GM12878 (cell line): ENCODE data around the gene C14orf119.

Experiments used
- EGR1 ChIP-seq, 2 experiments: IDR thresholded peaks; 1 replicate in 1 of 2; 2 replicates in 1 of 2; pipeline ENCODE4 v1.6.1; 2011 to 2012; ENCODE audit warnings: low read depth in 2 of 2, low read length in 2 of 2, borderline replicate concordance in 1 of 2, mild to moderate bottlenecking in 1 of 2, moderate library complexity in 1 of 2
- EZH2 ChIP-seq: IDR thresholded peaks from 2 replicates; pipeline ENCODE4 v1.6.1; 2012; ENCODE audit warnings: low read depth, mild to moderate bottlenecking, control low read depth, inconsistent platforms, low read length, borderline replicate concordance; ENCODE audit not compliant: control insufficient read depth
- HDAC2 ChIP-seq: fragments of 200-600 bp; sonication (generic); IDR thresholded peaks from 2 replicates; pipeline ENCODE4 v1.6.1; 2017
- MXI1 ChIP-seq: fragments of 150-350 bp; IDR thresholded peaks from 2 replicates; pipeline ENCODE4 v1.6.1; 2011; ENCODE audit warnings: low read depth, mild to moderate bottlenecking, inconsistent platforms, low read length, improper control_type of control experiment
- NFIC ChIP-seq: IDR thresholded peaks from 2 replicates; pipeline ENCODE4 v1.6.1; 2012; ENCODE audit warnings: low read depth, mild to moderate bottlenecking, inconsistent platforms, low read length, moderate library complexity
- RAD21 ChIP-seq: IDR thresholded peaks from 2 replicates; pipeline ENCODE4 v1.6.1; 2011; ENCODE audit warnings: mild to moderate bottlenecking, low read depth, low read length, moderate library complexity; ENCODE audit not compliant: insufficient read depth
- TAF1 ChIP-seq: IDR thresholded peaks from 2 replicates; pipeline ENCODE4 v1.6.1; 2011; ENCODE audit warnings: mild to moderate bottlenecking, low read depth, low read length, borderline replicate concordance
- TF ChIP-seq, protein P1 (sequence below): IDR thresholded peaks from 2 replicates; pipeline ENCODE4 v1.6.1; 2011; ENCODE audit warnings: low read depth, mild to moderate bottlenecking, low read length, moderate library complexity, borderline replicate concordance; ENCODE audit errors: extremely low read depth
- TF ChIP-seq, protein P2 (sequence below): IDR thresholded peaks from 2 replicates; pipeline ENCODE4 v1.6.1; 2011; ENCODE audit warnings: borderline replicate concordance, low read depth, mild to moderate bottlenecking, moderate library complexity, low read length; ENCODE audit not compliant: insufficient read depth, poor library complexity, severe bottlenecking
- TF ChIP-seq, protein P3 (sequence below), 3 experiments: IDR thresholded peaks in 2 of 3; conservative IDR thresholded peaks in 1 of 3; 2 replicates each; pipeline ENCODE4 v1.5.1; 2011; ENCODE audit warnings: low read depth in 3 of 3, low read length in 3 of 3, mild to moderate bottlenecking in 3 of 3, control low read depth in 2 of 3, moderate library complexity in 2 of 3, inconsistent platforms in 1 of 3, mixed read lengths in 1 of 3; ENCODE audit not compliant: control insufficient read depth in 2 of 3, insufficient read depth in 1 of 3; ENCODE audit errors: extremely low read depth in 1 of 3
- TF ChIP-seq, protein P4 (sequence below): fragments of 450-650 bp; IDR thresholded peaks from 2 replicates; pipeline ENCODE4 v1.6.1; 2016; ENCODE audit warnings: mild to moderate bottlenecking

DNA sequence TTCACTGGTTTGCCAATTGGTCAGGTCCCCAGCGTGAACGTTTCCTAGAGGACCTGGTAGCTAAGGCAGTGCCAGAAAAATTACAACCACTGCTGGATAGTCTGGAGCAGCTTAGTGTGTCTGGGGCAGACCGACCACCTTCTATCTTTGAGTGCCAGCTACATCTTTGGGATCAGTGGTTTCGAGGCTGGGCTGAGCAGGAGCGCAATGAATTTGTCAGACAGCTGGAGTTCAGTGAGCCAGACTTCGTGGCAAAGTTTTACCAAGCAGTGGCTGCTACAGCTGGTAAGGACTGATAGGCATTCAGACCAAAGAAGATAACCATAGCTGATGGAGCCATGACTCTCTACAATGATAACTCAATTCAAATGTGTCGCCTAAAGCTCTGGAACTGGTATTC is 2.5 kb downstream of the C14orf119 start:
- TF ChIP-seq, protein P1, sequence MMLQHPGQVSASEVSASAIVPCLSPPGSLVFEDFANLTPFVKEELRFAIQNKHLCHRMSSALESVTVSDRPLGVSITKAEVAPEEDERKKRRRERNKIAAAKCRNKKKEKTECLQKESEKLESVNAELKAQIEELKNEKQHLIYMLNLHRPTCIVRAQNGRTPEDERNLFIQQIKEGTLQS = no peak
- TF ChIP-seq, protein P2, sequence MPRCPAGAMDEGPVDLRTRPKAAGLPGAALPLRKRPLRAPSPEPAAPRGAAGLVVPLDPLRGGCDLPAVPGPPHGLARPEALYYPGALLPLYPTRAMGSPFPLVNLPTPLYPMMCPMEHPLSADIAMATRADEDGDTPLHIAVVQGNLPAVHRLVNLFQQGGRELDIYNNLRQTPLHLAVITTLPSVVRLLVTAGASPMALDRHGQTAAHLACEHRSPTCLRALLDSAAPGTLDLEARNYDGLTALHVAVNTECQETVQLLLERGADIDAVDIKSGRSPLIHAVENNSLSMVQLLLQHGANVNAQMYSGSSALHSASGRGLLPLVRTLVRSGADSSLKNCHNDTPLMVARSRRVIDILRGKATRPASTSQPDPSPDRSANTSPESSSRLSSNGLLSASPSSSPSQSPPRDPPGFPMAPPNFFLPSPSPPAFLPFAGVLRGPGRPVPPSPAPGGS = no peak
- TF ChIP-seq, protein P3, sequence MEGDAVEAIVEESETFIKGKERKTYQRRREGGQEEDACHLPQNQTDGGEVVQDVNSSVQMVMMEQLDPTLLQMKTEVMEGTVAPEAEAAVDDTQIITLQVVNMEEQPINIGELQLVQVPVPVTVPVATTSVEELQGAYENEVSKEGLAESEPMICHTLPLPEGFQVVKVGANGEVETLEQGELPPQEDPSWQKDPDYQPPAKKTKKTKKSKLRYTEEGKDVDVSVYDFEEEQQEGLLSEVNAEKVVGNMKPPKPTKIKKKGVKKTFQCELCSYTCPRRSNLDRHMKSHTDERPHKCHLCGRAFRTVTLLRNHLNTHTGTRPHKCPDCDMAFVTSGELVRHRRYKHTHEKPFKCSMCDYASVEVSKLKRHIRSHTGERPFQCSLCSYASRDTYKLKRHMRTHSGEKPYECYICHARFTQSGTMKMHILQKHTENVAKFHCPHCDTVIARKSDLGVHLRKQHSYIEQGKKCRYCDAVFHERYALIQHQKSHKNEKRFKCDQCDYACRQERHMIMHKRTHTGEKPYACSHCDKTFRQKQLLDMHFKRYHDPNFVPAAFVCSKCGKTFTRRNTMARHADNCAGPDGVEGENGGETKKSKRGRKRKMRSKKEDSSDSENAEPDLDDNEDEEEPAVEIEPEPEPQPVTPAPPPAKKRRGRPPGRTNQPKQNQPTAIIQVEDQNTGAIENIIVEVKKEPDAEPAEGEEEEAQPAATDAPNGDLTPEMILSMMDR (IDR thresholded peaks at IDR 0.05 in 2 of 3, conservative IDR thresholded peaks at IDR 0.05 in 1 of 3; ENCODE audit: control insufficient read depth in 2 of 3, extremely low read depth in 1 of 3, insufficient read depth in 1 of 3, low read depth in 3 of 3, low read length in 3 of 3) = no peak
- TF ChIP-seq EZH2 (no peak), MXI1 (no peak), EGR1 (IDR thresholded peaks at IDR 0.05; ENCODE audit: borderline replicate concordance in 1 of 2, low read depth in 2 of 2, low read length in 2 of 2) (no peak), RAD21 (no peak), NFIC (no peak), HDAC2 (no peak), TAF1 (no peak)
- TF ChIP-seq, protein P4, sequence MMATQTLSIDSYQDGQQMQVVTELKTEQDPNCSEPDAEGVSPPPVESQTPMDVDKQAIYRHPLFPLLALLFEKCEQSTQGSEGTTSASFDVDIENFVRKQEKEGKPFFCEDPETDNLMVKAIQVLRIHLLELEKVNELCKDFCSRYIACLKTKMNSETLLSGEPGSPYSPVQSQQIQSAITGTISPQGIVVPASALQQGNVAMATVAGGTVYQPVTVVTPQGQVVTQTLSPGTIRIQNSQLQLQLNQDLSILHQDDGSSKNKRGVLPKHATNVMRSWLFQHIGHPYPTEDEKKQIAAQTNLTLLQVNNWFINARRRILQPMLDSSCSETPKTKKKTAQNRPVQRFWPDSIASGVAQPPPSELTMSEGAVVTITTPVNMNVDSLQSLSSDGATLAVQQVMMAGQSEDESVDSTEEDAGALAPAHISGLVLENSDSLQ = no peak
